Activated CD4-positive, alpha-beta T cell treated with anti-CD3 and anti-CD28 coated beads for 36 hours (primary cell): ENCODE results near the gene VAT1. TPM values are rescaled to one million over a fixed set of nuclear protein-coding genes. Genes with fewer than 3 reads are reported as not detected.

Experiments used
- ATAC-seq: fragments of 200-7000 bp; cut with Tn5 transposase; one replicate; pipeline ENCODE4 v1.10.0; 2021; ENCODE audit warnings: mild to moderate bottlenecking, moderate library complexity
- CTCF ChIA-PET: fragments of 350-600 bp; sonication (Branson Sonifier 250); formaldehyde crosslinking; loops from one replicate; lab custom pipeline; 2021; ENCODE audit warnings: antibody characterized with exemption; lab: Charles Lee
- POLR2A ChIA-PET: fragments of 350-600 bp; sonication (Branson Sonifier 250); formaldehyde crosslinking; loops from one replicate; lab custom pipeline; 2021; ENCODE audit warnings: antibody characterized with exemption, inconsistent platforms; lab: Charles Lee
- DNase-seq: peaks from one replicate; pipeline ENCODE4 v3.0.0-alpha.2; 2020
- H3K27ac Mint-ChIP-seq: one replicate; pipeline ENCODE4 v1.8.0; 2021; ENCODE audit warnings: mixed read lengths
- H3K27me3 Mint-ChIP-seq: one replicate; pipeline ENCODE4 v1.8.0; 2021; ENCODE audit warnings: mixed read lengths
- H3K36me3 Mint-ChIP-seq: one replicate; pipeline ENCODE4 v1.8.0; 2021; ENCODE audit warnings: low read depth, mixed read lengths
- H3K4me1 Mint-ChIP-seq: one replicate; pipeline ENCODE4 v1.8.0; 2021; ENCODE audit warnings: mixed read lengths
- H3K4me3 Mint-ChIP-seq: one replicate; pipeline ENCODE4 v1.8.0; 2021; ENCODE audit warnings: mild to moderate bottlenecking, moderate library complexity, mixed read lengths
- H3K9me3 Mint-ChIP-seq: one replicate; pipeline ENCODE4 v1.8.0; 2021; ENCODE audit warnings: low read depth, mixed read lengths
- intact Hi-C, 2 experiments: fragments of 100-400 bp; cut with DNase I in 1 of 2; cut with micrococcal nuclease in 1 of 2; formaldehyde crosslinking; loops; one replicate each; pipeline versions ENCODE4 v1.14.2 to v1.15.1; 2022 to 2024; cut with DNase I, micrococcal nuclease
- total RNA-seq, 2 experiments: library from RNA; stranded (reverse); gene quantifications; one replicate each; pipeline ENCODE4 v1.2.3, GENCODE V29; 2021

The VAT1 gene
- total RNA-seq, 2 experiments from 2014 or later = 26.1 to 35.0 TPM

GRCh38 chr17:43043307-43043706 lies 21.1 kb upstream of the VAT1 start:
- Mint-ChIP-seq H3K9me3 (no peaks in the 10 kb centered on the region), H3K4me3 (no peak overlapping the region), H3K27me3 (no peaks in the 10 kb centered on the region), H3K4me1 (no peaks in the 10 kb centered on the region), H3K36me3 (peaks cover 21% of the 10 kb centered on the region), H3K27ac (no peak overlapping the region)
- intact Hi-C loops = no loop called here
- POLR2A ChIA-PET = no interaction called here
- DNase-seq (no peak), ATAC-seq (no peak)
- CTCF ChIA-PET = interaction anchor here (0.6 to 0.8 kb wide), 2 partner anchors 19 to 1415 kb away, joined by 3 read pairs; no protein-coding TSS in a partner anchor

DNA sequence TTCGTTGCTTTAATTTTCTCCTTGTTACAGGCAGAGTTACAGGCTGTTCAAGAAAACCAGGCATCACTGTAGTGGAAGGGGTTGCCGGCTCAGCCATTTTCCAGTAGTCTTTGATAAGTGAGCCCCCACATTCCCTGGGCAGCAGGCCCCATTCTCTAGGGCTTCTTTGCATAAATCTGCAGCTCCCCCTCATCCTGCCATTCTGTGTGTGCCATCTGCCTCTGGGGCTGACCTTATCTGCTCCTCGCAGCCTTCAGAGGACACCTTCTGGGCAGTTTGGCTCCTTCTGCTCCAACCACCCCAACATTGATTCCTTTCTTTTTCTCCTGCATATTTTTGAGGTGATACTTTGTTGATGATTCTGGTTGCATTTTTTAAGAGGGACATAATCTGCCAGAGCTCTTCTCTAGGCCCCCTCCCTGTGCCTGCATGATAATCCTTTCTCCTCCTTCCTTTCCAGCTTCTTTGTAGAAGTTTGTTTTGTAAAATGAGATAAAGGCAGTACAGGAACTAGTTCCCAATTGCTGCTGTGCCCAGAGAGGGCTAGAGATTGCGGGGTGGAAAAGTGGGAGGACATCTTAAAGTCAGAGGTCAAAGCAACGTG lies 19.9 kb upstream of the VAT1 start:
- no peak for DNase-seq
- Mint-ChIP-seq H3K9me3 (no peaks in the 10 kb centered on the region), H3K27ac (no peak overlapping the region), H3K27me3 (no peaks in the 10 kb centered on the region), H3K36me3 (peaks cover 18% of the 10 kb centered on the region), H3K4me3 (no peak overlapping the region), H3K4me1 (no peaks in the 10 kb centered on the region)
- CTCF ChIA-PET = no interaction called here
- POLR2A ChIA-PET = interaction anchor here (0.7 kb wide), 1 partner anchor 660 kb away, joined by 3 read pairs; no protein-coding TSS in a partner anchor
- no peak for ATAC-seq
- intact Hi-C loops = no loop called here

DNA sequence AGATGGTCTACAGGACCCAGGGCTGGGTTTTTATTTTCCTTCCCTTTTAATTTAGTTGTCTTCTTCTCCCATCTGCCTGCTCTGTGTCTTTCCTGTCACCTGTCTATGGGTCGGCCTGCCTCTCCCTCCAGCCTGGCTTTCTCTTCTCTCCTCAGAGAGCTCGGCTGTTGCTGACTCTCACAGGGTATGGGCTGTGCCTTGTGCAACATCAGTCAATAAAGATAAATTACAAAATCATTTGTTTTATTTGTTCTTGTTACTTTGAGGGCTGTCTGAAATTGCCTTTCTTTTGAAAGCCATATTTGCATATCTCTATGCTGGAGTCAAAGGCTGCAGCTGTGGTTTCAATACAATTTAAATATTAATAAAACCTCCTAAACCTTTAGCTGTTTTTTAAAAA lies 18.5 kb upstream of the VAT1 start:
- CTCF ChIA-PET = no interaction called here
- Mint-ChIP-seq H3K27ac (no peak overlapping the region), H3K9me3 (no peaks in the 10 kb centered on the region), H3K36me3 (peaks cover 16% of the 10 kb centered on the region), H3K27me3 (no peaks in the 10 kb centered on the region), H3K4me1 (no peaks in the 10 kb centered on the region), H3K4me3 (no peak overlapping the region)
- DNase-seq (no peak), ATAC-seq (no peak)
- intact Hi-C loops = no loop called here
- POLR2A ChIA-PET = interaction anchor here (0.6 kb wide), 1 partner anchor 37 kb away, joined by 6 read pairs; no protein-coding TSS in a partner anchor

- CTCF ChIA-PET = interaction anchor here (0.5 kb wide), 2 partner anchors 477 to 856 kb away, joined by 3 read pairs; no protein-coding TSS in a partner anchor
- no peak overlapping the region for H3K4me3 Mint-ChIP-seq
- H3K36me3 Mint-ChIP-seq = peaks cover 7% of the 10 kb centered on the region
- no peaks in the 10 kb centered on the region for H3K4me1 Mint-ChIP-seq
- H3K27ac Mint-ChIP-seq = no peak overlapping the region
- no peaks in the 10 kb centered on the region for H3K9me3 Mint-ChIP-seq
- intact Hi-C loops = no loop called here
- POLR2A ChIA-PET = no interaction called here
- no peak for ATAC-seq
- H3K27me3 Mint-ChIP-seq = no peaks in the 10 kb centered on the region
- DNase-seq = no peak
Measured at GRCh38 chr17:43039646-43040045, 17.5 kb upstream of the VAT1 start.

- Mint-ChIP-seq H3K4me3 (no peak overlapping the region), H3K27ac (no peak overlapping the region), H3K9me3 (no peaks in the 10 kb centered on the region), H3K27me3 (no peaks in the 10 kb centered on the region), H3K36me3 (no peaks in the 10 kb centered on the region), H3K4me1 (no peaks in the 10 kb centered on the region)
- ChIA-PET POLR2A (no interaction called here), CTCF (no interaction called here)
- ATAC-seq (no peak), DNase-seq (no peak)
- intact Hi-C loops = no loop called here
Measured at GRCh38 chr17:43034894-43035293, 12.7 kb upstream of the VAT1 start.

DNA sequence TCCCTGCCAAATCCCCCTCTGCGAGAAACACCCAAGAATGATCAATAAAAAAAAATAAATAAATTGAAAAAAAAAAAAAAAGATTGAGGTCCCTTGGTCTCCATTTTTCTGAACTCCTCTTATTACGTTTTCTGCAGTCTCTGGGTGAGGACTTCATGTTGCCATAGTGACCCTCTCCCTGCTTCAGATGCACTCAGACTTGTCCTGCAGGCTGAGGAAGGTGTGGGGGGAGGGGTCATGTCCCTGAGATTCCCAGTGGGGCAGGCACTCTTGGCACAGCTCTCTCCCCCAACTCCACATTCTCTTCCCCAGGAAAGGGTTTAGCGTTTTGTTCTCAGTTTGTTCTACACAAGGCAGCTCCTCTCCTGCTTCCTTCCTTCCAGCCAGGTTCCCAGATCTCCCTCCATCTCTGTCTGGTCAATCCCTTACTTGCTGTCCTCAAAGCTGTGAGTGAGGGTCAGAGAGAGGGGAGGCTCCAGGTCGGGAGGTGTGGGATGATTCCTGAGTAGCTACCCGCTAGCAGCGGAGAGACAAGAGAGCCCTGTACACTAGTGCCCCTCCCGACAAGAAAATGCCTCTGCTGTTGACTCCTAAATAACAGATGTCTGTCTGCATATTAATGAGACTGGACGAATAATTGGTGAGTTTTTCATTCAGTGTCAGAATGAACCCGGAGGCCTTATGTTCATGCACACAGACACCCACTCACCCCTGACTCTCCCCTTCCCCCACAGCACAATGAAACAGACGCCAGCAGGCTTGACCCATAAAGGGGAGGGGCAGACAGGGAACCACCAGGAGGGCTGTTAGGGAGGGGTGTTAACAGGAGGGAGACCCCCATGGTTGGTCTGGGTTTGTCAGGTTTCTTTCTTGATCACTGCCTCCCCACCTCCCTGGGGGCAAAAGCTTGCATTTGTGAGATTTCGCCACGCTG lies 12.0 kb upstream of the VAT1 start:
- Mint-ChIP-seq H3K4me3 (no peak overlapping the region), H3K36me3 (no peaks in the 10 kb centered on the region), H3K27me3 (no peaks in the 10 kb centered on the region), H3K27ac (no peak overlapping the region), H3K9me3 (no peaks in the 10 kb centered on the region), H3K4me1 (no peaks in the 10 kb centered on the region)
- ATAC-seq (no peak), DNase-seq (no peak)
- POLR2A ChIA-PET = no interaction called here
- CTCF ChIA-PET = no interaction called here
- intact Hi-C loops = no loop called here

- no peak for DNase-seq
- Mint-ChIP-seq H3K27ac (no peak overlapping the region), H3K36me3 (no peaks in the 10 kb centered on the region), H3K9me3 (no peaks in the 10 kb centered on the region), H3K4me1 (no peaks in the 10 kb centered on the region), H3K4me3 (no peak overlapping the region), H3K27me3 (no peaks in the 10 kb centered on the region)
- intact Hi-C loops = no loop called here
- no peak for ATAC-seq
- ChIA-PET CTCF (no interaction called here), POLR2A (interaction anchor here (0.6 kb wide), 1 partner anchor 279 kb away, joined by 3 read pairs; no protein-coding TSS in a partner anchor)
Measured at GRCh38 chr17:43031666-43032065, 9.5 kb upstream of the VAT1 start.

DNA sequence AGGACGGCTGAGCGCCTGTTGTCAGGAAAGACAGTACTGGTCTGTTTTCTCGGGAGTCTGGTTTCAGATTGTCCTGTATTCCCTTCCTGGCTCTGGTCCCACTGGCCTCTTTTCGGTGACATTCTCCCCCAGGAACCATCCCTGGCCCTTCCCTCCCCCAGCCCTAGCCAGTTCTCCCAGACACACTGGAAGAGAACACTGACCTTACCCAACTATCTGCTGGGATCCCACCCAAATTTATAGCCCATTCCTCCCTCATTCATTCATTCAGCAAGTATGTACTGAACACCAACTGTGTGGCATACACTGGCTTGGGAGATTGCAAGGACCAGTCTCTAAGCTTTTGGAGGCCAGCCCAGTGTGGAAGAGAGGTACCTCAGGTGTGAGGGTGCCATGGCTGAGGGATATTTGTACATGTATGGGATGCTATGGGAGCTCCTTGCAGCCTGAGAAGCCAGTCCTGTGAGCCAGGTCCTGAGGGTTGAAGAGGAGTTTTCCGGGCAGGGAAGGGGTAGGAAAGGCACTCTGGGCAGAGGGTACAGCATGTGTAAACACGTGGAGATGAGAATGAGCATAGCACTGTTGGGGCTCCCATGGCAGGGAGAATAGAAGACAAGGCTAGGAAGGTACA lies 8.1 kb upstream of the VAT1 start:
- POLR2A ChIA-PET = no interaction called here
- ATAC-seq (no peak), DNase-seq (no peak)
- CTCF ChIA-PET = interaction anchor here (0.7 kb wide), 1 partner anchor 33 kb away, joined by 3 read pairs; no protein-coding TSS in a partner anchor
- Mint-ChIP-seq H3K9me3 (no peaks in the 10 kb centered on the region), H3K4me1 (peaks cover 2% of the 10 kb centered on the region), H3K36me3 (no peaks in the 10 kb centered on the region), H3K27ac (no peak overlapping the region), H3K27me3 (no peaks in the 10 kb centered on the region), H3K4me3 (no peak overlapping the region)
- intact Hi-C loops = no loop called here

- POLR2A ChIA-PET = no interaction called here
- DNase-seq = no peak
- H3K36me3 Mint-ChIP-seq = no peaks in the 10 kb centered on the region
- peaks cover 11% of the 10 kb centered on the region for H3K4me1 Mint-ChIP-seq
- no peak overlapping the region for H3K27ac Mint-ChIP-seq
- ATAC-seq = no peak
- intact Hi-C loops = no loop called here
- H3K27me3 Mint-ChIP-seq = no peaks in the 10 kb centered on the region
- H3K9me3 Mint-ChIP-seq = no peaks in the 10 kb centered on the region
- CTCF ChIA-PET = interaction anchor here (0.6 kb wide), 1 partner anchor 206 kb away, joined by 5 read pairs; no protein-coding TSS in a partner anchor
- H3K4me3 Mint-ChIP-seq = no peak overlapping the region
Measured at GRCh38 chr17:43028221-43028861, 6.2 kb upstream of the VAT1 start.

- peaks cover 11% of the 10 kb centered on the region for H3K4me1 Mint-ChIP-seq
- intact Hi-C loops = no loop called here
- no peaks in the 10 kb centered on the region for H3K9me3 Mint-ChIP-seq
- no peak for ATAC-seq
- H3K27me3 Mint-ChIP-seq = no peaks in the 10 kb centered on the region
- CTCF ChIA-PET = no interaction called here
- DNase-seq = no peak
- no peaks in the 10 kb centered on the region for H3K36me3 Mint-ChIP-seq
- no peak overlapping the region for H3K27ac Mint-ChIP-seq
- no peak overlapping the region for H3K4me3 Mint-ChIP-seq
- POLR2A ChIA-PET = no interaction called here
Measured at GRCh38 chr17:43027091-43028032, 5.2 kb upstream of the VAT1 start.
